Mesendoderm (in vitro differentiated cells): ENCODE measurements around the gene CEP128.

ENCODE experiments used
- DNase-seq: peaks from one replicate; pipeline ENCODE4 v3.0.0; 2013
- H2AK5ac ChIP-seq: 2 replicates; pipeline ENCODE4 v1.6.1; 2013; ENCODE audit warnings: low read length, inconsistent platforms
- H2BK120ac ChIP-seq: 2 replicates; pipeline ENCODE4 v1.6.1; 2013; ENCODE audit warnings: low read depth, mild to moderate bottlenecking, low read length, moderate library complexity, mixed read lengths
- H2BK15ac ChIP-seq: replicated peaks from 2 replicates; pipeline ENCODE4 v1.6.1; 2013; ENCODE audit warnings: low read depth, mild to moderate bottlenecking, moderate library complexity
- H2BK5ac ChIP-seq: 2 replicates; pipeline ENCODE4 v1.6.1; 2013; ENCODE audit warnings: low read length, inconsistent platforms
- H3K18ac ChIP-seq: 2 replicates; pipeline ENCODE4 v1.6.1; 2013; ENCODE audit warnings: mild to moderate bottlenecking, low read length, mixed read lengths
- H3K23ac ChIP-seq: one replicate; pipeline ENCODE4 v1.6.1; 2013; ENCODE audit warnings: low read length
- H3K27ac ChIP-seq: 2 replicates; pipeline ENCODE4 v1.5.1; 2013; ENCODE audit warnings: low read depth, mild to moderate bottlenecking, inconsistent platforms, low read length, moderate library complexity
- H3K27me3 ChIP-seq: 2 replicates; pipeline ENCODE4 v1.6.1; 2013; ENCODE audit warnings: low read length, control low read depth, mild to moderate bottlenecking, inconsistent platforms; ENCODE audit not compliant: insufficient read depth, poor library complexity
- H3K36me3 ChIP-seq: 2 replicates; pipeline ENCODE4 v1.6.1; 2013; ENCODE audit warnings: low read length, inconsistent platforms; ENCODE audit not compliant: control insufficient read depth, insufficient read depth
- H3K4ac ChIP-seq: one replicate; pipeline ENCODE4 v1.6.1; 2013; ENCODE audit warnings: low read depth, mild to moderate bottlenecking, low read length, moderate library complexity
- H3K4me1 ChIP-seq: 2 replicates; pipeline ENCODE4 v1.6.1; 2013; ENCODE audit warnings: low read depth, low read length, inconsistent platforms; ENCODE audit not compliant: control insufficient read depth
- H3K4me2 ChIP-seq: 2 replicates; pipeline ENCODE4 v1.6.1; 2013; ENCODE audit warnings: low read length
- H3K4me3 ChIP-seq: 2 replicates; pipeline ENCODE4 v1.5.1; 2013; ENCODE audit warnings: mild to moderate bottlenecking, low read length
- H3K56ac ChIP-seq: one replicate; pipeline ENCODE4 v1.6.1; 2013; ENCODE audit warnings: low read length
- H3K79me1 ChIP-seq: 2 replicates; pipeline ENCODE4 v1.6.1; 2013; ENCODE audit warnings: low read length, inconsistent platforms
- H3K79me2 ChIP-seq: 2 replicates; pipeline ENCODE4 v1.6.1; 2013; ENCODE audit warnings: mild to moderate bottlenecking, low read length; ENCODE audit not compliant: control insufficient read depth, insufficient read depth
- H3K9ac ChIP-seq: 2 replicates; pipeline ENCODE4 v1.6.1; 2013; ENCODE audit warnings: low read length, inconsistent platforms
- H4K5ac ChIP-seq: one replicate; pipeline ENCODE4 v1.6.1; 2013; ENCODE audit warnings: low read length
- H4K8ac ChIP-seq: one replicate; pipeline ENCODE4 v1.6.1; 2013; ENCODE audit warnings: low read depth, mild to moderate bottlenecking, control low read depth, low read length, moderate library complexity
- WGBS: extraction: QIAGEN DNeasy Blood & Tissue Kit; methylation state at CpG from one replicate; pipeline ENCODE4 v1.1.7; 2013; ENCODE audit warnings: low lambda C conversion rate, missing lambda C conversion rate; ENCODE audit not compliant: insufficient coverage; ENCODE audit errors: extremely low coverage; 5-methylcytosine and 5-hydroxymethylcytosine counted together

The CEP128 gene

DNA sequence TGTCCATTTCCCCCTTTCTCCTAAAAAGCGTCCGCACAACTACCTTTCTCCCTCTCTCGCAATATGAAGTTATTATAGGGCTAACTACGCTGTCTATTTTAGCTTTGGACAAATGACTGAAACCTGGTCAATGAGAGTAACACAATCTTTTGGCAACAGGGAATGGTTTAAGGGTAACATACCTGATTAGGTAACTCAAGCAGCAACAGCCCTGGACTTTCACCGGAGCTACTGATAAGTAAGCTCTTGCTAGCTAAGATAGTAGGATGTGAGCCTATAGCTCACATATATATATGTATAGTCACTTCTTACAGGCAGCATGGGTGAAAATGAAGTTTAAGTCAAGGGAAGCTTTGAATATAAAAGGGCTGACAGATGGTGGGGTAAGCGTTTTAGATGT lies 313.0 kb downstream of the CEP128 start:
- Histone ChIP-seq H3K4ac (no peak overlapping the region), H2BK15ac (no peak overlapping the region), H4K8ac (no peak overlapping the region), H3K18ac (no peak overlapping the region), H3K4me2 (no peak overlapping the region), H3K4me3 (no peak overlapping the region), H2BK5ac (no peak overlapping the region), H4K5ac (no peak overlapping the region), H3K27me3 (no peaks in the 10 kb centered on the region), H3K9ac (no peak overlapping the region), H2BK120ac (no peak overlapping the region), H3K23ac (no peak overlapping the region), H3K79me2 (no peaks in the 10 kb centered on the region), H3K27ac (no peak overlapping the region), H3K56ac (no peak overlapping the region), H2AK5ac (no peak overlapping the region), H3K4me1 (no peaks in the 10 kb centered on the region), H3K36me3 (no peaks in the 10 kb centered on the region), H3K79me1 (no peaks in the 10 kb centered on the region)
- DNase-seq = no peak
- WGBS = no CpG with 5 or more reads among the region's 6 CpGs

DNA sequence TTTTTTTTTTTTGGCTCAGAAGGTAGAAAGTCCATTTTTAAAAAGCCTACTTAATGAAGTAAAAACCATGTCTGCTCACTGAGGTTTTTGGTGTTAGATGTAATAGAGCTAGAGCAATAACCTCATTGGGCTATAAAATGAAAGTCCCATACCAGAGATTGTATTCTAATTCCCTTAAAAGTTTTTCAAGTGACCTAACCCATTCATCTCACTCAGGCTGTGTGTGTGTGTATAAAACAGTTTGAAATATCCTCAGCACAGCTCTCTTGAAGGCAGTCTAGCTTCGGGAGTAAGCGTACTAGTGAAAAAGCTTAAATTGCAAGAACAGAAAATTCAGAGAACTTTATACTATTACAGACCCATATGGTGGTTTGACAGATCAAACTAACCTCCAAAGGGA lies 313.8 kb downstream of the CEP128 start:
- Histone ChIP-seq H3K9ac (no peak overlapping the region), H3K27me3 (no peaks in the 10 kb centered on the region), H4K5ac (no peak overlapping the region), H3K4ac (no peak overlapping the region), H2BK120ac (no peak overlapping the region), H2BK5ac (no peak overlapping the region), H3K79me2 (no peaks in the 10 kb centered on the region), H2BK15ac (no peak overlapping the region), H3K56ac (no peak overlapping the region), H2AK5ac (no peak overlapping the region), H3K36me3 (no peaks in the 10 kb centered on the region), H3K4me3 (no peak overlapping the region), H3K4me2 (no peak overlapping the region), H3K23ac (no peak overlapping the region), H3K4me1 (no peaks in the 10 kb centered on the region), H3K27ac (no peak overlapping the region), H4K8ac (no peak overlapping the region), H3K18ac (no peak overlapping the region), H3K79me1 (no peaks in the 10 kb centered on the region)
- no peak for DNase-seq
- WGBS = no CpG with 5 or more reads among the region's 2 CpGs

DNA sequence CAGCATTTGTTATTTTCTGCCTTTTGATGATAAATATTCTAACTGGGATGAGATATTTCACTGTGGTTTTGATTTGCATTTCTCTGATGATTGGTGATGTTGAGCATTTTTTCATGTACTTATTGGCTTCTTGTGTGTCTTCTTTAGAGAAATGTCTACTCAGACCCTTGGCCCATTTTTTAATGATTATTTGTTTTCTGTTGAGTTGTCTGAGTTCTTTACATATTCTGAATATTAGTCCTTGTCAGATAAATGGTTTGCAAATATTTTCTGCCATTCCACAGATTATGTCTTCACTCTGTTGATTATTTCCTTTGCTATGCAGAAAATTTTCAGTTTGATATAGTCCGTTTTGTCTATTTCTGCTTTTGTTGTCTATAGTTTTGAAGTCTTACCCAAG lies 317.0 kb downstream of the CEP128 start:
- Histone ChIP-seq H3K27ac (no peak overlapping the region), H2BK15ac (no peak overlapping the region), H2BK5ac (no peak overlapping the region), H3K4me1 (no peaks in the 10 kb centered on the region), H3K18ac (no peak overlapping the region), H3K79me1 (no peaks in the 10 kb centered on the region), H3K23ac (no peak overlapping the region), H4K8ac (no peak overlapping the region), H2AK5ac (no peak overlapping the region), H3K4ac (no peak overlapping the region), H2BK120ac (no peak overlapping the region), H3K36me3 (no peaks in the 10 kb centered on the region), H3K4me2 (no peak overlapping the region), H3K79me2 (no peaks in the 10 kb centered on the region), H3K27me3 (no peaks in the 10 kb centered on the region), H3K4me3 (no peak overlapping the region), H3K56ac (no peak overlapping the region), H4K5ac (no peak overlapping the region), H3K9ac (no peak overlapping the region)
- no CpG with 5 or more reads among the region's 1 CpG for WGBS
- DNase-seq = no peak

DNA sequence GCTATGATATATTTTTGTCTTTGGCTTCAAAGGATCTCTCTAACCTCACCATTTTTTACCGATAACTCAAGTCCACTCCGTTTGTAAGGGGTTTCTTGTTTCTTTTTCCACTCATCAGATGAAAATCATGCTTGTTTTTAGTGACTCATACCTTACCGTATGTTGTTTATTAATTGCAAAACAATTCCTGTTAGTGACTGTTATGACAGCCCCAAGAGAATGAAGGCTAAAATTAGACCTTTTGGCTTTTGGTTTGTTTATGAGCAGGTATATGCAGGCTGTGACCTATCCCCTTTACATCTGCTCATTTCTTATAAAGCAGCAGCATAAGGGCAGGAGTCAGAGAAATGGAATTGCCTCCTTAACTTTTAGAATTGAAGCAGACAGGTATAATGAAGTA lies 319.8 kb downstream of the CEP128 start:
- Histone ChIP-seq H3K36me3 (no peaks in the 10 kb centered on the region), H3K27me3 (no peaks in the 10 kb centered on the region), H3K18ac (no peak overlapping the region), H3K4ac (no peak overlapping the region), H2AK5ac (no peak overlapping the region), H4K8ac (no peak overlapping the region), H2BK15ac (no peak overlapping the region), H4K5ac (no peak overlapping the region), H3K23ac (no peak overlapping the region), H2BK120ac (no peak overlapping the region), H3K56ac (no peak overlapping the region), H3K4me1 (no peaks in the 10 kb centered on the region), H3K9ac (no peak overlapping the region), H3K27ac (no peak overlapping the region), H3K79me1 (no peaks in the 10 kb centered on the region), H3K4me2 (no peak overlapping the region), H2BK5ac (no peak overlapping the region), H3K79me2 (no peaks in the 10 kb centered on the region), H3K4me3 (no peak overlapping the region)
- WGBS = no CpG with 5 or more reads among the region's 3 CpGs
- no peak for DNase-seq

DNA sequence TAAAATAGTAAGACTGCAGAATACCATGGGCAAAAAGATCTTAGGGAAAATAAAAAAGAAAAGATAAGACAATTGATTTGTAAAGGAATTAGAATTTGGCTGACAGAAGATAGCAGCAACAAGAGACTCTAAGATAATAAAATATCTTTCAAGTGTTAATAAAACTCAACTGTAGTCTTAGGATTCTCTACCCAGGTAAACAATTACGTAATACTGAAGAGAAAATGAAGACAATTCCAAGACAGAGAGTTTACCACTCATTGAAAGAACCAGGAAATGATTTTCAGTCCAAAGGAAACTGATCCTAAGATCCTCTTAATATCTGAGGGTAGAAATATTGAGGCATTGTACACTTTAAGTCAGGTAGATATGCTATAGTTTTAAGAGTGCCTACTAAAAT lies 321.1 kb downstream of the CEP128 start:
- no peak overlapping the region for H3K4me2 ChIP-seq
- no peak overlapping the region for H3K56ac ChIP-seq
- no peak overlapping the region for H4K8ac ChIP-seq
- no peaks in the 10 kb centered on the region for H3K79me1 ChIP-seq
- H2BK120ac ChIP-seq = no peak overlapping the region
- H3K4me1 ChIP-seq = no peaks in the 10 kb centered on the region
- no peak overlapping the region for H3K27ac ChIP-seq
- H3K36me3 ChIP-seq = no peaks in the 10 kb centered on the region
- H3K79me2 ChIP-seq = no peaks in the 10 kb centered on the region
- no peak overlapping the region for H3K4me3 ChIP-seq
- no peak overlapping the region for H3K18ac ChIP-seq
- H3K23ac ChIP-seq = no peak overlapping the region
- no peak overlapping the region for H3K4ac ChIP-seq
- no peaks in the 10 kb centered on the region for H3K27me3 ChIP-seq
- H4K5ac ChIP-seq = no peak overlapping the region
- DNase-seq = no peak
- H2AK5ac ChIP-seq = no peak overlapping the region
- WGBS = no CpG with 5 or more reads among the region's 1 CpG
- H2BK15ac ChIP-seq = no peak overlapping the region
- H3K9ac ChIP-seq = no peak overlapping the region
- no peak overlapping the region for H2BK5ac ChIP-seq

DNA sequence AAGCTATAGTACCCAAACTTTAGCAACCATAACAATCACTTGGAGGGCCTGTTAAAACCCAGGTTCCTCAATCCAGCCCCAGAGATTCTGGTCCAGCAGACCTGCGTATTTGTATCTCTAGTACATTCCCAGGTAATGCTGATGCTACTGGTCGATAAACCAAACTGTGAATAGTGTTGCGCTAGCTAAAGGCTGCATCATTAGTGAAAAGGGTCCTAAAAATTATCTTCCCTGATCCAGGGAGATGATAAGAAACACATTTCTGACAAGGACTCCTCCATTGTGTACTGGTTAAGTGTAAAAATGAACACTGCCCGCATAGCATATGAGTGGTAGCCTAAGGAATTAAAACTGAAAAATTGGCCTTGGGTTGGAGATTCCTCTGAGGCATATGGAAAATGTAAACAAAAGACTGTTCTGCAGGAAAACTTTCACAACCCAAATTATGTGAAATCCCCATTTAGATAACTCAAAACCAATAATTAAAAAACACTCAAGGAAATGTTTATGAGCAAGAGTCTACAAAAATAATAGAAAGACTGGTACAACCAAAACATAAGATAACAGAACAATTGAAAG lies 322.7 kb downstream of the CEP128 start:
- H3K4me2 ChIP-seq = no peak overlapping the region
- H3K18ac ChIP-seq = no peak overlapping the region
- no peak overlapping the region for H2BK120ac ChIP-seq
- H4K8ac ChIP-seq = no peak overlapping the region
- DNase-seq = no peak
- no peaks in the 10 kb centered on the region for H3K36me3 ChIP-seq
- H3K27ac ChIP-seq = no peak overlapping the region
- H3K79me2 ChIP-seq = no peaks in the 10 kb centered on the region
- no peak overlapping the region for H3K56ac ChIP-seq
- no peak overlapping the region for H2AK5ac ChIP-seq
- H3K9ac ChIP-seq = no peak overlapping the region
- no peak overlapping the region for H3K4me3 ChIP-seq
- H2BK15ac ChIP-seq = no peak overlapping the region
- no peaks in the 10 kb centered on the region for H3K79me1 ChIP-seq
- H3K23ac ChIP-seq = no peak overlapping the region
- no CpG with 5 or more reads among the region's 4 CpGs for WGBS
- H4K5ac ChIP-seq = no peak overlapping the region
- no peak overlapping the region for H3K4ac ChIP-seq
- no peaks in the 10 kb centered on the region for H3K4me1 ChIP-seq
- H2BK5ac ChIP-seq = no peak overlapping the region
- H3K27me3 ChIP-seq = no peaks in the 10 kb centered on the region
